A673 (cell line): ENCODE measurements around the gene HTR1D.

Experiments used
- EZH2 ChIP-seq: fragments of 200-600 bp; sonication (generic); IDR thresholded peaks from 2 replicates; pipeline ENCODE4 v1.6.1; 2017; ENCODE audit warnings: borderline replicate concordance, low read depth, mild to moderate bottlenecking, mixed read lengths, antibody characterized with exemption, low read length; ENCODE audit not compliant: poor library complexity, severe bottlenecking
- TF ChIP-seq, protein P1 (sequence below): fragments of 300-800, 200-600 bp; sonication (generic); conservative IDR thresholded peaks from 2 replicates; pipeline ENCODE4 v1.5.1; 2017; ENCODE audit warnings: low read depth, mild to moderate bottlenecking, antibody characterized with exemption, low read length, moderate library complexity, mixed read lengths

DNA sequence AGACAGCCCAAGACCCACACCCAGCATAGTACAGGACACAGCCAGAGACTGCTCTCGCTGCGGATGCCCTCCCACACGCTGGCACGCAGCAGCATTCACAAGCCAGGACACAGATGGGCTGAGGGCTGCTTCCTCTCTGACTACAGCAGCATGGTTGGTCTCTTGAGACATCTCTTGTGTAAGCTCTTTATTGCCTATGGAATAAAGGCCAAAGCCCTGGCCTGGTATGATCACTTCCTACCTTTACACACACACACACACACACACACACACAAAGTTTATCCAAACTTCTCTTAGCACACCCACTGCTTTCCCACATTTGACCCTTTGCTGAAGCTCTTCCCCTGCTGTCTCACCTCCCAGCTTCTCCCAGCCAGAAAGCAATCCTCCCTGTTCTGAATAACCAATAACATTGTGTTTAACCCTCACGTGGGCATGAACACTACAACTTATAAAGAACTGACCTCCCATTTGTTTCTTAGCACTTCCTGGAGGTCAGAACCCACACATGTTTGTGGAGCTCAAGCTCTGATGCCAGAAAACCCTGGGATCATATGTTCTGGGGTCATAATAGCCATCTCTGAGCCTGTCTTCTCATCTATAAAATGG is 47.5 kb downstream of the HTR1D start:
- TF ChIP-seq, protein P1, sequence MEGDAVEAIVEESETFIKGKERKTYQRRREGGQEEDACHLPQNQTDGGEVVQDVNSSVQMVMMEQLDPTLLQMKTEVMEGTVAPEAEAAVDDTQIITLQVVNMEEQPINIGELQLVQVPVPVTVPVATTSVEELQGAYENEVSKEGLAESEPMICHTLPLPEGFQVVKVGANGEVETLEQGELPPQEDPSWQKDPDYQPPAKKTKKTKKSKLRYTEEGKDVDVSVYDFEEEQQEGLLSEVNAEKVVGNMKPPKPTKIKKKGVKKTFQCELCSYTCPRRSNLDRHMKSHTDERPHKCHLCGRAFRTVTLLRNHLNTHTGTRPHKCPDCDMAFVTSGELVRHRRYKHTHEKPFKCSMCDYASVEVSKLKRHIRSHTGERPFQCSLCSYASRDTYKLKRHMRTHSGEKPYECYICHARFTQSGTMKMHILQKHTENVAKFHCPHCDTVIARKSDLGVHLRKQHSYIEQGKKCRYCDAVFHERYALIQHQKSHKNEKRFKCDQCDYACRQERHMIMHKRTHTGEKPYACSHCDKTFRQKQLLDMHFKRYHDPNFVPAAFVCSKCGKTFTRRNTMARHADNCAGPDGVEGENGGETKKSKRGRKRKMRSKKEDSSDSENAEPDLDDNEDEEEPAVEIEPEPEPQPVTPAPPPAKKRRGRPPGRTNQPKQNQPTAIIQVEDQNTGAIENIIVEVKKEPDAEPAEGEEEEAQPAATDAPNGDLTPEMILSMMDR = no peak
- no peak for TF ChIP-seq EZH2
